Left lung (tissue), 10 donors: Measurements from ENCODE around the gene LAMB4. TPM values are rescaled to one million over a fixed set of nuclear protein-coding genes. Genes with fewer than 3 reads are reported as not detected.

Experiments
- ATAC-seq: fragments of 200-7000 bp; cut with Tn5 transposase; one replicate; pipeline ENCODE4 v1.9.1; 2020; ENCODE audit warnings: moderate library complexity
- DNase-seq, 4 donors: peaks; one replicate each; pipeline ENCODE4 v3.0.0-alpha.2; 2013 to 2020
- H3K27ac ChIP-seq, 2 donors: fragments of 200-600 bp; sonication (generic) in 1 of 2; one replicate each; pipeline versions ENCODE4 v1.5.0 to v1.8.0; 2020 to 2021
- H3K27me3 ChIP-seq, 2 donors: fragments of 200-600 bp; sonication (generic) in 1 of 2; one replicate each; pipeline versions ENCODE4 v1.5.0 to v1.8.0; 2020 to 2021
- H3K36me3 ChIP-seq, 2 donors: fragments of 200-600 bp; sonication (generic) in 1 of 2; one replicate each; pipeline versions ENCODE4 v1.5.0 to v1.8.0; 2020 to 2021
- H3K4me1 ChIP-seq, 2 donors: fragments of 200-600 bp; one replicate each; pipeline ENCODE4 v1.8.0; 2021
- H3K4me3 ChIP-seq, 2 donors: fragments of 200-600 bp; sonication (generic) in 1 of 2; one replicate each; pipeline versions ENCODE4 v1.5.0 to v1.8.0; 2020 to 2021; ENCODE audit warnings: mild to moderate bottlenecking in 1 of 2
- H3K9me3 ChIP-seq, 2 donors: fragments of 200-600 bp; sonication (generic) in 1 of 2; one replicate each; pipeline versions ENCODE4 v1.5.0 to v1.8.0; 2020 to 2021
- intact Hi-C, 2 donors: fragments of 100-400 bp; cut with DNase I; formaldehyde crosslinking; loops; one replicate each; pipeline versions ENCODE4 v1.11.2 to v1.14.2; 2022
- polyA plus RNA-seq, 6 donors: library from polyadenylated mRNA; unstranded; fragments of 120-200 nt; gene quantifications; one replicate each; pipeline ENCODE4 v1.2.1, GENCODE V29; 2013; ENCODE audit not compliant: insufficient read length in 6 of 6
- total RNA-seq, 2 donors: library from RNA; stranded (reverse); fragmentation: NEBNext Ultra II Directional; extraction: Animal tissue kit (Norgen Biotek cat#: 25700); gene quantifications; one replicate each; pipeline ENCODE4 v1.2.1, GENCODE V29; 2021
- TF ChIP-seq, protein P1 (sequence below), 2 donors: fragments of 200-600 bp; sonication (generic) in 1 of 2; IDR thresholded peaks; one replicate each; pipeline versions ENCODE4 v1.5.0 to v1.8.0; 2021; ENCODE audit warnings: antibody characterized with exemption in 2 of 2
- donor health status: DM: no; HTN: yes; CAD: no.
- donor health status: DM: no; HTN: no; CAD: no.

Gene LAMB4
- total and polyA plus RNA-seq, 8 donors: 0.10 to 0.37 (median 0.29) TPM; not detected in 1

- intact Hi-C loops: no loop called here
- Histone ChIP-seq H3K4me1 (peaks cover 0 to 11% of the 10 kb centered on the region in 2 donors), H3K36me3 (no peaks in the 10 kb centered on the region), H3K27me3 (no peaks in the 10 kb centered on the region), H3K27ac (no peak overlapping the region), H3K4me3 (no peak overlapping the region), H3K9me3 (no peaks in the 10 kb centered on the region)
- DNase-seq: no peak
- TF ChIP-seq, protein P1, sequence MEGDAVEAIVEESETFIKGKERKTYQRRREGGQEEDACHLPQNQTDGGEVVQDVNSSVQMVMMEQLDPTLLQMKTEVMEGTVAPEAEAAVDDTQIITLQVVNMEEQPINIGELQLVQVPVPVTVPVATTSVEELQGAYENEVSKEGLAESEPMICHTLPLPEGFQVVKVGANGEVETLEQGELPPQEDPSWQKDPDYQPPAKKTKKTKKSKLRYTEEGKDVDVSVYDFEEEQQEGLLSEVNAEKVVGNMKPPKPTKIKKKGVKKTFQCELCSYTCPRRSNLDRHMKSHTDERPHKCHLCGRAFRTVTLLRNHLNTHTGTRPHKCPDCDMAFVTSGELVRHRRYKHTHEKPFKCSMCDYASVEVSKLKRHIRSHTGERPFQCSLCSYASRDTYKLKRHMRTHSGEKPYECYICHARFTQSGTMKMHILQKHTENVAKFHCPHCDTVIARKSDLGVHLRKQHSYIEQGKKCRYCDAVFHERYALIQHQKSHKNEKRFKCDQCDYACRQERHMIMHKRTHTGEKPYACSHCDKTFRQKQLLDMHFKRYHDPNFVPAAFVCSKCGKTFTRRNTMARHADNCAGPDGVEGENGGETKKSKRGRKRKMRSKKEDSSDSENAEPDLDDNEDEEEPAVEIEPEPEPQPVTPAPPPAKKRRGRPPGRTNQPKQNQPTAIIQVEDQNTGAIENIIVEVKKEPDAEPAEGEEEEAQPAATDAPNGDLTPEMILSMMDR (IDR thresholded peaks at IDR 0.05): no peak
- no peak for ATAC-seq
Measured at GRCh38 chr7:108132551-108133265, 2.5 kb upstream of the LAMB4 start.

DNA sequence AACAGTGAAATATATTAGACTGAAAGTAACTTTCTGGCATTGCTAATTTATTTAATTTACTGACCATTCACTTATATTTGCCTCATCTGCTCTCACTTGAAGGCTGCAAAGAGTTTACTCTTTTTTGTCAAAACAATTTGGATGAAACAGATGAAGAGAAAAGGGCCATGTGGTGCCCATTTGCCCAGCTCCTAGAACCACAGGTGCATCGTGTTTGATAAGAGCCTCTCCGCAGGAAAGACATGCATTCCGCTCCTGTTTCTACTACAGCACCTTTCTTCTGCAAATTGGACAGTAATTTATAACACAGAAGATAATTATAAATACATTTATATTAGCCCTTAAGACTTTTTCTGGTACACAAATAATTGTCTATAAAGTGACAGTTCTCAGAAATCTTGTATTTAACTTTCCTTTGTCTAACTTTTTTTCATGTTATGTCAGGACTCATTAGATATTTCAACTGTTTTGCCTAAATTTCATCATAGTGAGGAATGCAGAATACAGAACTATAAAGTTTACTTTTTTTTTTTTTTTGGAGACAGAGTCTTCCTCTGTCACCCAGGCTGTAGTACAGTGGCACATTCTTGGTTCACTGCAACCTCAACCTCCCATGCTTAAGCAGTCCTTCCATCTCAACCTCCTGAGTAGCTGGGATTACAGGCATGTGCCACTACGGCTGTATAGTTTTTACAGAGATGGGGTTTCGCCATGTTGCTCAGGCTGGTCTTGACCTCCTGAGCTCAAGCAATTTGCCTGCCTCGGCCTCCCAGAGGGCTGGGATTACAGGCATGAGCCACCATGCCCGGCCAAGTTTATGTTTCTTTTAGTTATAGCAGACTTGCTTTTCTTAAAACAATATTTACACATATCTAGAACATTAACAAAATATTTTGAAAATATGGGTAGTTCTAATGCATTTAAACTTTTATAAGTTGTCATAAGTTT lies 869 bp downstream of the LAMB4 start:
- ATAC-seq (no peak), DNase-seq (no peak)
- Histone ChIP-seq H3K27ac (no peak overlapping the region), H3K36me3 (no peaks in the 10 kb centered on the region), H3K4me1 (no peaks in the 10 kb centered on the region), H3K9me3 (no peaks in the 10 kb centered on the region), H3K27me3 (no peaks in the 10 kb centered on the region), H3K4me3 (no peak overlapping the region)
- intact Hi-C loops: no loop called here
- TF ChIP-seq, protein P1 (IDR thresholded peaks at IDR 0.05): no peak

GRCh38 chr7:108128514-108128913 lies 1.6 kb downstream of the LAMB4 start:
- intact Hi-C loops: no loop called here
- TF ChIP-seq, protein P1 (IDR thresholded peaks at IDR 0.05): no peak
- Histone ChIP-seq H3K4me1 (no peaks in the 10 kb centered on the region), H3K27me3 (no peaks in the 10 kb centered on the region), H3K9me3 (no peaks in the 10 kb centered on the region), H3K27ac (no peak overlapping the region), H3K36me3 (no peaks in the 10 kb centered on the region), H3K4me3 (no peak overlapping the region)
- DNase-seq: no peak
- no peak for ATAC-seq

- intact Hi-C loops: no loop called here
- Histone ChIP-seq H3K4me3 (no peak overlapping the region), H3K4me1 (no peaks in the 10 kb centered on the region), H3K27me3 (no peaks in the 10 kb centered on the region), H3K36me3 (no peaks in the 10 kb centered on the region), H3K9me3 (no peaks in the 10 kb centered on the region), H3K27ac (no peak overlapping the region)
- DNase-seq: no peak
- TF ChIP-seq, protein P1 (IDR thresholded peaks at IDR 0.05): no peak
- no peak for ATAC-seq
Measured at GRCh38 chr7:108127461-108127860, 2.7 kb downstream of the LAMB4 start.

DNA sequence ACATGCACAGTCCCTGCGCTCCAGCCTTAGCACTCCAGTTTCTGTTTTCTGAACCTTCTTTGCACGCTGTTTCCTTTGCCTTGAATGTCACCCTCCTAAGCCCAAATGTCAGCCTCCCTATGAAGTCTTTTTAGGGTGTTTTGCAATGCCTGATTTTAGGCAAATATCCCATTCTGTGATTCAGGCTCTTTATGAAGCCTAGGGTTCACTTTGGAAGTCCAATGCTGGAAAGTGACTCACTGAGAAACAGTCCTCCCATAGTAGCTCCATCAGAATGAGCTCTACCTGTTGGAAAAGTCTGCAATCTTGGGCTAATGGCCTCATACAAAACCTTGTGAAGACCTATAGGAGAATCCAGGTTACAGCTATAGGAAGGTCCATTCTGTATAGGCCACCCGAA lies 5.3 kb downstream of the LAMB4 start:
- Histone ChIP-seq H3K36me3 (no peaks in the 10 kb centered on the region), H3K4me1 (no peaks in the 10 kb centered on the region), H3K9me3 (no peaks in the 10 kb centered on the region), H3K27ac (no peak overlapping the region), H3K27me3 (no peaks in the 10 kb centered on the region), H3K4me3 (no peak overlapping the region)
- intact Hi-C loops: no loop called here
- TF ChIP-seq, protein P1 (IDR thresholded peaks at IDR 0.05): no peak
- no peak for DNase-seq
- no peak for ATAC-seq
